22Rv1 (cell line): Measurements from ENCODE around the gene RET.

Experiments used
- H3K27ac ChIP-seq: fragments of 450-650 bp; 2 replicates; pipeline ENCODE4 v1.5.1; 2017
- ZFX ChIP-seq: fragments of 450-650 bp; IDR thresholded peaks from 2 replicates; pipeline ENCODE4 v1.6.1; 2017; ENCODE audit warnings: antibody characterized with exemption, borderline replicate concordance
- TF ChIP-seq, protein P1 (sequence below): fragments of 450-650 bp; IDR thresholded peaks from 2 replicates; pipeline ENCODE4 v1.5.1; 2017; ENCODE audit warnings: mild to moderate bottlenecking

RET gene

DNA sequence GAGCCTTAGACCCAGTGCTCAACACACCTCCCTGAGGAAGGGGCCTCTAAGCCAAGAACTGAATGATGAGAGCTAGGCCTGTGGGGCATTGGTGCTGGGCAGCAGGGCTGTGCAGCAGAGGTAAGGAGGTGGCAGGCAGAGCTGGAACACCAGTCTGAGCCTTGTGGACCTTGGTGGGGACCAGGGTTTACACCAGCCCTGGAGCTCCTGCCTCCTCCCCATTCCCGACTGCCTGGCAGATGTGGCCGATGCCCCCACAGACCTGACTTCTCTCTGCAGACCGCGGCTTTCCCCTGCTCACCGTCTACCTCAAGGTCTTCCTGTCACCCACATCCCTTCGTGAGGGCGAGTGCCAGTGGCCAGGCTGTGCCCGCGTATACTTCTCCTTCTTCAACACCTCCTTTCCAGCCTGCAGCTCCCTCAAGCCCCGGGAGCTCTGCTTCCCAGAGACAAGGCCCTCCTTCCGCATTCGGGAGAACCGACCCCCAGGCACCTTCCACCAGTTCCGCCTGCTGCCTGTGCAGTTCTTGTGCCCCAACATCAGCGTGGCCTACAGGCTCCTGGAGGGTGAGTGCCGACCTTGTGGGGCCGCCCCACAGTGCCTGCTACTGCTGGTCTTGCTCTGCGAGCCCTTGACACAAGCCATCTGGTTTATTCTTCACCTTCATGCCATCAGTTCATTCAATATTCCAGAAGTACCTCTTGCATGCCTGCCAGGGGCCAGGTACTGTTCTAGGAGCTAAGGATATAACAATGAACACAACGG is 25.4 kb downstream of the RET start:
- no peak overlapping the region for H3K27ac ChIP-seq
- TF ChIP-seq, protein P1, sequence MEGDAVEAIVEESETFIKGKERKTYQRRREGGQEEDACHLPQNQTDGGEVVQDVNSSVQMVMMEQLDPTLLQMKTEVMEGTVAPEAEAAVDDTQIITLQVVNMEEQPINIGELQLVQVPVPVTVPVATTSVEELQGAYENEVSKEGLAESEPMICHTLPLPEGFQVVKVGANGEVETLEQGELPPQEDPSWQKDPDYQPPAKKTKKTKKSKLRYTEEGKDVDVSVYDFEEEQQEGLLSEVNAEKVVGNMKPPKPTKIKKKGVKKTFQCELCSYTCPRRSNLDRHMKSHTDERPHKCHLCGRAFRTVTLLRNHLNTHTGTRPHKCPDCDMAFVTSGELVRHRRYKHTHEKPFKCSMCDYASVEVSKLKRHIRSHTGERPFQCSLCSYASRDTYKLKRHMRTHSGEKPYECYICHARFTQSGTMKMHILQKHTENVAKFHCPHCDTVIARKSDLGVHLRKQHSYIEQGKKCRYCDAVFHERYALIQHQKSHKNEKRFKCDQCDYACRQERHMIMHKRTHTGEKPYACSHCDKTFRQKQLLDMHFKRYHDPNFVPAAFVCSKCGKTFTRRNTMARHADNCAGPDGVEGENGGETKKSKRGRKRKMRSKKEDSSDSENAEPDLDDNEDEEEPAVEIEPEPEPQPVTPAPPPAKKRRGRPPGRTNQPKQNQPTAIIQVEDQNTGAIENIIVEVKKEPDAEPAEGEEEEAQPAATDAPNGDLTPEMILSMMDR: no peak
- no peak for TF ChIP-seq ZFX

DNA sequence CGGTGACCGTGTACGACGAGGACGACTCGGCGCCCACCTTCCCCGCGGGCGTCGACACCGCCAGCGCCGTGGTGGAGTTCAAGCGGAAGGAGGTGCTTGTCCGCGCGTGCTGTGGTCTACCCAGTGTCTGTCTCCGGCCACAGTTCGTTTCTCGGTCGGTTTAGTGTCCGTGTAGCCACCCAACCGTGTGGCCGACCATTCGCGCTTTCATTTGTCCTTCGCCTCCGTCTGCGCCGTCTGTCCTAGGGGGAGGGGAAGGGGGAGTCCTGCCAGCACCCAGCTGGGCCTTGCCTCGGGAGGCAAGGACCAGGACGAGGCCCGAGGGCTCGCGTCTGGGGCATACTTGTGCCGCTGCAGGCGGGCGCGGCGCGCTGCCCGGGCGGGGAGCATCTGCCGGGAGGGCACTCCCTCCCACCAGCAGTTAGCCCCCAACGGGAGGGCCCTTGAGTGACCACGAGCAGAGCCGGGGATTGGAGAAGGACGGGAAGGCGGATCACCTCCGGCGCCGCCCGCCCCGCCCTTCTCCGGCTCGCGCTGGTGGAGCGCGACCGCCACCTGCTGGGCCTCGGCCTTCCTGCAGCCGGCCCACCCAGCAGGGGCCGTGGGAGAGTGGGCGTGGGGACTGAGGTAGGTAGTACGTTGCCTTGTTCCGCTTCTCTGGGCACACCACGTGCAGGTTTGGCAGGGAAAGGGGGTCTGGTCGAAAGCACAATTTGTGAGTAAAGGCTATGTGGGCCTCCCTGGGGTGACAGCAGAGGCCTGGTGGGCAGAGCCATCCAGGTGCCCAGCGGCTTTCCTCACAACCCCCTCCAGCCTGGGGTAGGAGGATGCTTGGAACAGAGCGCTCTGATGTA is 28.5 kb downstream of the RET start:
- H3K27ac ChIP-seq: no peak overlapping the region
- TF ChIP-seq, protein P1: peak; percentile 97
- TF ChIP-seq ZFX: no peak

DNA sequence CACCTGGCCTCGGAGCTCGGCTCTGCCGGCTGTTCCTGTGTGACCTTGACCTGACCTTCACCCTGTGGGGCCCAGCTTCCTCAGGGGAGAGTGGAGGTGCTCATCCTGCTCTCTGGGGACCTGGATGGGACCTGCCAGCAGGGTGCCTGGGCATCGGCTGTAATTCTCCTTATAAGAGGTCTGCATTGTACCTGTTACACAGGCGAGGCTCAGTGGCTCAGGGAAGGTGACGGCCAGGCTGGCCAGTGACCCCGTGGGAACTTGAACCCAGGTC is 29.0 kb downstream of the RET start:
- TF ChIP-seq, protein P1: no peak
- H3K27ac ChIP-seq: no peak overlapping the region

DNA sequence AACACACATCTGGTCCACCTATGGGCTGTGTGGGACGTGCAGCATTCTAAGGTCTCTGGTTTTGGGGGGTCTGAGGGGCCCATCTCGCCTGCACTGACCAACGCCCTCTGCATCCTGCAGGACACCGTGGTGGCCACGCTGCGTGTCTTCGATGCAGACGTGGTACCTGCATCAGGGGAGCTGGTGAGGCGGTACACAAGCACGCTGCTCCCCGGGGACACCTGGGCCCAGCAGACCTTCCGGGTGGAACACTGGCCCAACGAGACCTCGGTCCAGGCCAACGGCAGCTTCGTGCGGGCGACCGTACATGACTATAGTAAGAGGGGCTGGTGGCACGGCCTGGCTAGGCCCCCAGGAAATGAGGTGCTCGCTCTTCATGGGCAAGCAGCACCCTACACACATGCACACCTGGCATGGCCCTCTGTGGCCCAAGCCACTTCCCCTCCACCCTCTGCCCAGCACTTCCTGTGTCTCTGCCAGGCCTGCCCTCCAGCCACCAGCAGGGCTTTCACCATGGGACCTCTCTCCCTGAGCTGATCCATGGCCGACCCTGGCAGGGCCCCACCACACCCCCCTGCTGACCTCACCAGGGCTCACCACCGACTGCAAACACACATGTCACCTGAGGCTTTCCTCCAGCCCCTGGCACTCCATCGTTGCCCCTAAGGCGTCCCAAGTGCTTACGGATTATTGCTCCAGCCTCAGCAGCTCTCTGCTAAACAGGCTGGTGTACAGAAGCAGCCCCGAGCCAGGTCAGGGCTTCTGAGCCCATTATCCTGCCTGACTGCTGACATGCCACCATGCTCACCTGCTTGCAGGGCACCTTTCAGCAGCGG is 29.6 kb downstream of the RET start:
- no peak overlapping the region for H3K27ac ChIP-seq
- no peak for TF ChIP-seq ZFX
- TF ChIP-seq, protein P1: no peak

DNA sequence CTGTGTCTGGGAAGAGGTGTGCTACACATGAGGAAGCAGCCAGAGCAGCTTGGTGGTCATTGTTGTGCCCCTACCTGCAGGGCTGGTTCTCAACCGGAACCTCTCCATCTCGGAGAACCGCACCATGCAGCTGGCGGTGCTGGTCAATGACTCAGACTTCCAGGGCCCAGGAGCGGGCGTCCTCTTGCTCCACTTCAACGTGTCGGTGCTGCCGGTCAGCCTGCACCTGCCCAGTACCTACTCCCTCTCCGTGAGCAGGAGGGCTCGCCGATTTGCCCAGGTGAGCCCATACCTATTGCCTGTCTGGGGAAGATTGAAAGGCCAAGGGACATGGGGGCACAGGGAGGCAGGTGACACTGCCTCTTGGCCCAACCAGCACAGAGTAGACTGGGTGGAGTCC is 32.1 kb downstream of the RET start:
- TF ChIP-seq, protein P1: no peak
- no peak for TF ChIP-seq ZFX

DNA sequence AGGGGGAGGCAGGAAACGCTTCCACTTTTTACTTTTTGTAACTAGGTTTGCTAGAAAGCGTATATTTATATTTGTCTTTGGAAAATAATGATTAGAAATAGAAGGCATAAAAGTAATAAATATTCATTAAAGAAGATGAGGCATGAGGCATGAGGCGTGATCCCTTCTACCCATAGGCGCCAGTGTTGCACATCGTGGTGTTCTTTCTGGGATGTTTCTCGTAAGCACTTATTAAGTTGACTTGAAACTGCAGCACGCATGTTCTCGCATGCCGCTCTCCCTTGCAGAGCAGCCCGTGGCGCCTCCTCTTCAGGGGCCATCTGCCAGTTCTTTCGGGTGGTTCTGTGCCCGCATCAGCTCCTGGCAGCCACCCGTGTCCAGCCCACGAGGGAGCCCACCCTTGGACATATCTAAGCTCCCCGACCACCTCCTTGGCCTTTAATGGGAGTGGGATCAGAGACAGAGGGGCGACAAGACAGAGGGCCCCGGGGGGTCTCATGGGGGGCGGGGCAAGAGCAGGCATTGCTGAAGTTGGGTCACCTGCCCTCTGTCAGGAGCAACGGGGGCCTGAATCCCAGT is 32.9 kb downstream of the RET start:
- no peak overlapping the region for H3K27ac ChIP-seq
- TF ChIP-seq ZFX: no peak
- TF ChIP-seq, protein P1: no peak

More for the DNA sequence above, 32.1 kb downstream of the RET start:
- no peak overlapping the region for H3K27ac ChIP-seq
